K562 (cell line): ENCODE results near the gene CS. TPM values are rescaled to one million over a fixed set of nuclear protein-coding genes. Genes with fewer than 3 reads are reported as not detected.

Source experiments
- CBX5 ChIP-seq: IDR thresholded peaks from 2 replicates; pipeline ENCODE4 v1.6.1; 2014; ENCODE audit warnings: low read depth, borderline replicate concordance
- CXXC5 ChIP-seq: fragments of 250-450 bp; sonication (Bioruptor Pico); IDR thresholded peaks from 2 replicates; pipeline ENCODE4 v1.8.0; 2022; ENCODE audit warnings: inconsistent platforms, mild to moderate bottlenecking, moderate library complexity
- DMBX1 ChIP-seq: fragments of 250-450 bp; sonication (Bioruptor Pico); IDR thresholded peaks from 2 replicates; pipeline ENCODE4 v1.8.0; 2022; ENCODE audit warnings: inconsistent platforms, mild to moderate bottlenecking, moderate library complexity, borderline replicate concordance
- DNMT1 ChIP-seq: fragments of 450-650 bp; IDR thresholded peaks from 2 replicates; pipeline ENCODE4 v1.6.1; 2016; ENCODE audit warnings: antibody characterized with exemption, mild to moderate bottlenecking
- ETV1 ChIP-seq: fragments of 450-650 bp; conservative IDR thresholded peaks from 2 replicates; pipeline ENCODE4 v1.6.1; 2016; ENCODE audit warnings: missing genetic modification characterization, control low read depth, low read depth, missing compliant biosample characterization
- FIP1L1 ChIP-seq: fragments of 200-400 bp; formaldehyde crosslinking; IDR thresholded peaks from 2 replicates; pipeline ENCODE4 v1.6.1; 2018; ENCODE audit warnings: mild to moderate bottlenecking, low read depth, low read length; ENCODE audit not compliant: poor library complexity, severe bottlenecking
- FOS ChIP-seq: IDR thresholded peaks from 3 replicates; pipeline ENCODE4 v1.6.1; 2011; ENCODE audit not compliant: insufficient read length; ENCODE audit errors: extremely low read depth
- HMG20A ChIP-seq: fragments of 450-650 bp; formaldehyde crosslinking; conservative IDR thresholded peaks from 2 replicates; pipeline ENCODE4 v1.4.0; 2020; ENCODE audit warnings: mild to moderate bottlenecking, mixed read lengths
- HNRNPUL1 ChIP-seq: fragments of 200-400 bp; formaldehyde crosslinking; IDR thresholded peaks from 2 replicates; pipeline ENCODE4 v1.6.1; 2017; ENCODE audit warnings: low read length
- JUNB ChIP-seq: fragments of 450-650 bp; formaldehyde crosslinking; conservative IDR thresholded peaks from 2 replicates; pipeline ENCODE4 v1.4.0; 2020; ENCODE audit warnings: mild to moderate bottlenecking
- LCOR ChIP-seq: sonication (generic); formaldehyde crosslinking; IDR thresholded peaks from 2 replicates; pipeline ENCODE4 v1.8.0; 2022; ENCODE audit warnings: mild to moderate bottlenecking, missing genetic modification reagents
- MAFF ChIP-seq: IDR thresholded peaks from 2 replicates; pipeline ENCODE4 v1.6.1; 2012; ENCODE audit warnings: low read length, improper control_type of control experiment
- MXI1 ChIP-seq: IDR thresholded peaks from 2 replicates; pipeline ENCODE4 v1.6.1; 2011; ENCODE audit warnings: low read depth, mild to moderate bottlenecking, improper control_type of control experiment, low read length
- RAD21 ChIP-seq, 2 experiments: fragments of 250-450 bp in 1 of 2; fragments of 450-650 bp in 1 of 2; sonication (Bioruptor Pico) in 1 of 2; formaldehyde crosslinking in 1 of 2; IDR thresholded peaks in 1 of 2; conservative IDR thresholded peaks in 1 of 2; 2 replicates each; pipeline versions ENCODE4 v1.4.0 to v1.8.0; 2020 to 2022; ENCODE audit warnings: mild to moderate bottlenecking in 2 of 2, moderate library complexity in 1 of 2
- SMARCE1 ChIP-seq: fragments of 450-650 bp; IDR thresholded peaks from 2 replicates; pipeline ENCODE4 v1.7.1; 2016; ENCODE audit warnings: mild to moderate bottlenecking
- U2AF1 ChIP-seq: fragments of 200-400 bp; formaldehyde crosslinking; optimal IDR thresholded peaks from 2 replicates; pipeline ENCODE3; 2017; ENCODE audit warnings: mild to moderate bottlenecking, low read depth, low read length, moderate library complexity
- ZEB2 ChIP-seq: fragments of 450-650 bp; IDR thresholded peaks from 2 replicates; pipeline ENCODE4 v1.6.1; 2016
- ZKSCAN8 ChIP-seq: fragments of 200-800 bp; sonication (Bioruptor generic); IDR thresholded peaks from 2 replicates; pipeline ENCODE4 v1.6.1; 2016; ENCODE audit warnings: missing genetic modification characterization, missing compliant biosample characterization
- ZNF41 ChIP-seq: fragments of 250-450 bp; sonication (Bioruptor Pico); conservative IDR thresholded peaks from 2 replicates; pipeline ENCODE4 v1.4.0; 2020; ENCODE audit warnings: mild to moderate bottlenecking
- ZNF79 ChIP-seq: fragments of 250-450 bp; sonication (Bioruptor Pico); IDR thresholded peaks from 2 replicates; pipeline ENCODE4 v1.4.0; 2020; ENCODE audit warnings: low read depth, mild to moderate bottlenecking, moderate library complexity
- ZNF830 ChIP-seq: fragments of 250-450 bp; sonication (Bioruptor Pico); IDR thresholded peaks from 2 replicates; pipeline ENCODE4 v1.5.0; 2021; ENCODE audit warnings: mild to moderate bottlenecking
- polyA plus RNA-seq, 8 experiments: library from polyadenylated mRNA; depleted of rRNA in 4 of 8; stranded (reverse) in 5 of 8; unstranded in 3 of 8; fragments of >200 nt; fragmentation: Nextera tagmentation in 2 of 8; fragmentation: Illumina TruSeq in 1 of 8; extraction: Ambion mirVana in 2 of 8; extraction: Trizol in 1 of 8; gene quantifications; 2 replicates each; pipeline versions ENCODE4 v1.2.1 to v1.2.3, GENCODE V29; 2011 to 2014; ENCODE audit warnings: inconsistent platforms in 1 of 8, missing spikeins in 1 of 8
- total RNA-seq, 7 experiments: library from RNA; depleted of rRNA in 6 of 7; stranded (reverse); fragments of >200 nt in 6 of 7; fragmentation: Illumina TruSeq in 2 of 7; extraction: Trizol in 2 of 7; gene quantifications; 2 replicates each; pipeline versions ENCODE4 v1.2.1 to v1.2.3, GENCODE V29; 2011 to 2021; ENCODE audit warnings: low replicate concordance in 1 of 7
- TF ChIP-seq, protein P1 (sequence below): fragments of 450-650 bp; IDR thresholded peaks from one replicate; pipeline ENCODE4 v1.6.1; 2018; ENCODE audit warnings: mild to moderate bottlenecking, moderate library complexity; ENCODE audit not compliant: partially characterized antibody
- TF ChIP-seq, protein P2 (sequence below): sonication (generic); formaldehyde crosslinking; IDR thresholded peaks from 2 replicates; pipeline ENCODE4 v1.8.1; 2022; ENCODE audit warnings: missing genetic modification reagents
- TF ChIP-seq, protein P3 (sequence below), 2 experiments: fragments of 450-650 bp in 1 of 2; sonication (generic) in 1 of 2; formaldehyde crosslinking; conservative IDR thresholded peaks; 2 replicates each; pipeline versions ENCODE4 v1.4.0 to v1.8.1; 2020 to 2022; ENCODE audit warnings: mild to moderate bottlenecking in 1 of 2, missing genetic modification reagents in 1 of 2
- TF ChIP-seq, protein P4 (sequence below): fragments of 250-450 bp; sonication (Bioruptor Pico); IDR thresholded peaks from 2 replicates; pipeline ENCODE4 v1.8.0; 2022; ENCODE audit warnings: inconsistent platforms

CS gene
- total and polyA plus RNA-seq, 9 of the 15 experiments (the other 6 are each of a cell fraction or from before 2014, with no cell fraction given), result 99.9 to 390 (median 149) TPM

DNA sequence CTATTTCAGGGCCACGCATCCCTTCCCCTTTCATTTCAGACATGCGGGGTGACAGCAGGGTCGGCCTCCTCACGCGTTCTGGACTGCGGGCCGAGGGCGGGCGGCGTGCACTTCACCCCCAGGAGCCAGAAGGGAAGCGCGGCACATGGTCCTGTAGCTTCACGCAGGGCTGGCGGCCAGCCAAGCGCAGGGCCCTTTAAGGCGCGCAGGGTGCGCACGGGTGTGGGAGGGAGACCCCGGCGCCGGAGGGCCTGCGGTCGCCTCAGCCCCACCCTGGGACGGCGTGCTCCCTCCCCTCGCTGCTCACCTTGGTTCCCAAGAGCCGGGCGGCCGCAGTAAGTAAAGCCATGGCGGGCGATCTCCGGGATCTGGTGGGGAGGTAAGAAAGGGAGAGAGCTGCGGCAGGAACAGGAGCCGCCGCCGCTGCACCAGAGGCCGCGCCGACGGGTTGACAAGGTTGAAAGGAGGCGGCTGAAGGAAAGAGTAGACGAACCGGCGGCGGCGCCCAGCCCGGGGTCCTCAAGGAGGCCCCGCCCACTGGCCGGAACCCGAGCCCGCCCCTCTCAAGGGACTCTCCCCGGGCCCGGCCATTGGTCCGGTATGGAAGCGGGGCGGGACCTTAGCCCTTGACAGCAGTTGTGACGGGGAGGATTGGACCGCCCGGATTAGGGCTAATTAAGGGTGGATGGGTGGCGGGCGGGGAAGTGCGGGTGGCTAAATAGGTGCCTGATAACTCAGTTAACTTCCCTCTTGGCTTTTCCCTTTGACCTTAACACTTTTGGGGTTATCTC, at the start of gene CS (continued):
- TF ChIP-seq HNRNPUL1, result no peak
- TF ChIP-seq ZNF79 (CRISPR knock-in tag), result no peak
- TF ChIP-seq U2AF1, result no peak
- TF ChIP-seq JUNB (CRISPR knock-in tag), result no peak
- no peak for TF ChIP-seq SMARCE1
- TF ChIP-seq, protein P1, sequence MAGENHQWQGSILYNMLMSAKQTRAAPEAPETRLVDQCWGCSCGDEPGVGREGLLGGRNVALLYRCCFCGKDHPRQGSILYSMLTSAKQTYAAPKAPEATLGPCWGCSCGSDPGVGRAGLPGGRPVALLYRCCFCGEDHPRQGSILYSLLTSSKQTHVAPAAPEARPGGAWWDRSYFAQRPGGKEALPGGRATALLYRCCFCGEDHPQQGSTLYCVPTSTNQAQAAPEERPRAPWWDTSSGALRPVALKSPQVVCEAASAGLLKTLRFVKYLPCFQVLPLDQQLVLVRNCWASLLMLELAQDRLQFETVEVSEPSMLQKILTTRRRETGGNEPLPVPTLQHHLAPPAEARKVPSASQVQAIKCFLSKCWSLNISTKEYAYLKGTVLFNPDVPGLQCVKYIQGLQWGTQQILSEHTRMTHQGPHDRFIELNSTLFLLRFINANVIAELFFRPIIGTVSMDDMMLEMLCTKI, result no peak
- TF ChIP-seq DMBX1 (CRISPR knock-in tag), result no peak
- TF ChIP-seq, protein P2, sequence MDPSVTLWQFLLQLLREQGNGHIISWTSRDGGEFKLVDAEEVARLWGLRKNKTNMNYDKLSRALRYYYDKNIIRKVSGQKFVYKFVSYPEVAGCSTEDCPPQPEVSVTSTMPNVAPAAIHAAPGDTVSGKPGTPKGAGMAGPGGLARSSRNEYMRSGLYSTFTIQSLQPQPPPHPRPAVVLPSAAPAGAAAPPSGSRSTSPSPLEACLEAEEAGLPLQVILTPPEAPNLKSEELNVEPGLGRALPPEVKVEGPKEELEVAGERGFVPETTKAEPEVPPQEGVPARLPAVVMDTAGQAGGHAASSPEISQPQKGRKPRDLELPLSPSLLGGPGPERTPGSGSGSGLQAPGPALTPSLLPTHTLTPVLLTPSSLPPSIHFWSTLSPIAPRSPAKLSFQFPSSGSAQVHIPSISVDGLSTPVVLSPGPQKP, result no peak
- TF ChIP-seq ZNF830 (CRISPR knock-in tag), result no peak
- peak; percentile 56 for TF ChIP-seq FIP1L1
- TF ChIP-seq MAFF, result no peak
- TF ChIP-seq FOS, result peak; percentile 65
- TF ChIP-seq ZEB2, result 0 out of 2 replicates have a peak, but pooled peaks have one; percentile 15
- TF ChIP-seq, protein P3, sequence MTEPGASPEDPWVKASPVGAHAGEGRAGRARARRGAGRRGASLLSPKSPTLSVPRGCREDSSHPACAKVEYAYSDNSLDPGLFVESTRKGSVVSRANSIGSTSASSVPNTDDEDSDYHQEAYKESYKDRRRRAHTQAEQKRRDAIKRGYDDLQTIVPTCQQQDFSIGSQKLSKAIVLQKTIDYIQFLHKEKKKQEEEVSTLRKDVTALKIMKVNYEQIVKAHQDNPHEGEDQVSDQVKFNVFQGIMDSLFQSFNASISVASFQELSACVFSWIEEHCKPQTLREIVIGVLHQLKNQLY (CRISPR knock-in tag; conservative IDR thresholded peaks at IDR 0.05), result no peak
- no peak for TF ChIP-seq CBX5
- TF ChIP-seq, protein P4, sequence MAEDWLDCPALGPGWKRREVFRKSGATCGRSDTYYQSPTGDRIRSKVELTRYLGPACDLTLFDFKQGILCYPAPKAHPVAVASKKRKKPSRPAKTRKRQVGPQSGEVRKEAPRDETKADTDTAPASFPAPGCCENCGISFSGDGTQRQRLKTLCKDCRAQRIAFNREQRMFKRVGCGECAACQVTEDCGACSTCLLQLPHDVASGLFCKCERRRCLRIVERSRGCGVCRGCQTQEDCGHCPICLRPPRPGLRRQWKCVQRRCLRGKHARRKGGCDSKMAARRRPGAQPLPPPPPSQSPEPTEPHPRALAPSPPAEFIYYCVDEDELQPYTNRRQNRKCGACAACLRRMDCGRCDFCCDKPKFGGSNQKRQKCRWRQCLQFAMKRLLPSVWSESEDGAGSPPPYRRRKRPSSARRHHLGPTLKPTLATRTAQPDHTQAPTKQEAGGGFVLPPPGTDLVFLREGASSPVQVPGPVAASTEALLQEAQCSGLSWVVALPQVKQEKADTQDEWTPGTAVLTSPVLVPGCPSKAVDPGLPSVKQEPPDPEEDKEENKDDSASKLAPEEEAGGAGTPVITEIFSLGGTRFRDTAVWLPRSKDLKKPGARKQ (CRISPR knock-in tag), result no peak
- TF ChIP-seq ZKSCAN8 (CRISPR knock-in tag), result no peak
- peak; percentile 71; the same call in 1 of the 2 replicates for TF ChIP-seq LCOR (CRISPR knock-in tag)
- TF ChIP-seq HMG20A, result no peak
- no peak for TF ChIP-seq ETV1 (tag)
- no peak for TF ChIP-seq DNMT1
- peak; percentile 82 for TF ChIP-seq CXXC5 (CRISPR knock-in tag)
- TF ChIP-seq MXI1, result peak; percentile 86
- no peak for TF ChIP-seq RAD21 (CRISPR knock-in tag; conservative IDR thresholded peaks at IDR 0.05 in 1 of 2, IDR thresholded peaks at IDR 0.05 in 1 of 2)
- TF ChIP-seq ZNF41 (CRISPR knock-in tag), result no peak
